ENCODE data around the gene LYRM4. TPM values are rescaled to one million over a fixed set of nuclear protein-coding genes. Genes with fewer than 3 reads are reported as not detected.

LYRM4 gene
- polyA plus RNA-seq, 2 of the 4 experiments (the other 2 are of a cell fraction) = 25.6 to 43.3 TPM

DNA sequence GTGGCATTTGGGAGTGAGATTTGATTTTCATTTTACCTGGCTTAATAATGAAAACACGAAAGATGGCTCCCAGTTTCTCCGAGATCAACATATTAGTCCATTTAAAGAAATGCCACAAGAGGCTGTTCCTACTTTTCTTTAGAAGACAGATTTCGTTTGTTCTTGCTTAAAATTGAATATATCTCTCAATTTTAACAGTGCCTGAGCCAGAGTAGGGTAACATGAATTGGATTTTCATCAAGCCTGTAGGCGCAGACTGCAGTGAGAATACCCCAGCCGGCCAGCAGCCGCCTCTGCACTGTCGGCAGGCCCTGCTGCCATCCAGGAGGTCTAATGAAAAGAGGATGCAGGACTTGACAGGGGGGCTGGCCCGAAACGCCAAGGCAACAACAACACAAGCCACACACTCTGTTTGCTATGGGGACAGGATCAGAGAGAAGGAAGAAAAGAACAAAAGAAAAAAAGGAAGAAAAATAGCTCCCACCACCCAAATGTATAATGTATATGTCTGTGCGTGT, 103.1 kb downstream of the LYRM4 start:
- Histone ChIP-seq H3K4me2 (no peak overlapping the region), H3K4me1 (no peaks in the 10 kb centered on the region), H3K27ac (no peak overlapping the region), H3K9me3 (no peaks in the 10 kb centered on the region), H3K4me3 (no peak overlapping the region)
- TF ChIP-seq ESRRA (IDR thresholded peaks at IDR 0.05; ENCODE audit: borderline replicate concordance, low read length) (no peak), PHF8 (IDR thresholded peaks at IDR 0.05; ENCODE audit: borderline replicate concordance, low read depth) (no peak)
- ATAC-seq (no peak), FAIRE-seq (no peak), DNase-seq (ENCODE audit: low read depth in 1 of 2, low spot score in 1 of 2) (no peak)
- ChIA-PET POLR2A (no interaction called here), CTCF (interaction anchor here (1.0 kb wide), 1 partner anchor 9 kb away, joined by 3 read pairs; no protein-coding TSS in a partner anchor)
- WGBS (ENCODE audit: missing lambda C conversion rate) = 84% methylated on average over 10 of the region's 10 CpGs

- no peak for TF ChIP-seq HEYL (CRISPR knock-in tag; IDR thresholded peaks at IDR 0.05)
- no peak for TF ChIP-seq PBX3 (IDR thresholded peaks at IDR 0.05)
- TF ChIP-seq ATOH8 (CRISPR knock-in tag; IDR thresholded peaks at IDR 0.05; ENCODE audit: low read depth) = no peak
- TF ChIP-seq BHLHE40 (IDR thresholded peaks at IDR 0.05; ENCODE audit: low read depth, low read length) = no peak
- TF ChIP-seq, protein P1, sequence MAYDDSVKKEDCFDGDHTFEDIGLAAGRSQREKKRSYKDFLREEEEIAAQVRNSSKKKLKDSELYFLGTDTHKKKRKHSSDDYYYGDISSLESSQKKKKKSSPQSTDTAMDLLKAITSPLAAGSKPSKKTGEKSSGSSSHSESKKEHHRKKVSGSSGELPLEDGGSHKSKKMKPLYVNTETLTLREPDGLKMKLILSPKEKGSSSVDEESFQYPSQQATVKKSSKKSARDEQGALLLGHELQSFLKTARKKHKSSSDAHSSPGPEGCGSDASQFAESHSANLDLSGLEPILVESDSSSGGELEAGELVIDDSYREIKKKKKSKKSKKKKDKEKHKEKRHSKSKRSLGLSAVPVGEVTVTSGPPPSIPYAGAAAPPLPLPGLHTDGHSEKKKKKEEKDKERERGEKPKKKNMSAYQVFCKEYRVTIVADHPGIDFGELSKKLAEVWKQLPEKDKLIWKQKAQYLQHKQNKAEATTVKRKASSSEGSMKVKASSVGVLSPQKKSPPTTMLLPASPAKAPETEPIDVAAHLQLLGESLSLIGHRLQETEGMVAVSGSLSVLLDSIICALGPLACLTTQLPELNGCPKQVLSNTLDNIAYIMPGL (CRISPR knock-in tag; IDR thresholded peaks at IDR 0.05; ENCODE audit: borderline replicate concordance) = no peak
- no peak for TF ChIP-seq NFE2L2 (conservative IDR thresholded peaks at IDR 0.05; ENCODE audit: low read length)
- no peak for TF ChIP-seq ZFP36 (IDR thresholded peaks at IDR 0.05; ENCODE audit: borderline replicate concordance, partially characterized antibody)
- no peak for TF ChIP-seq HES2 (IDR thresholded peaks at IDR 0.05)
- TF ChIP-seq HDAC2 (IDR thresholded peaks at IDR 0.05) = no peak
- TF ChIP-seq, protein P2, sequence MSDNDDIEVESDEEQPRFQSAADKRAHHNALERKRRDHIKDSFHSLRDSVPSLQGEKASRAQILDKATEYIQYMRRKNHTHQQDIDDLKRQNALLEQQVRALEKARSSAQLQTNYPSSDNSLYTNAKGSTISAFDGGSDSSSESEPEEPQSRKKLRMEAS (IDR thresholded peaks at IDR 0.05) = no peak
- TF ChIP-seq FOSL2 (IDR thresholded peaks at IDR 0.05) = no peak
- no peak for TF ChIP-seq FOSL2 (CRISPR knock-in tag; IDR thresholded peaks at IDR 0.05)
- TF ChIP-seq TP53 (CRISPR knock-in tag; IDR thresholded peaks at IDR 0.05) = no peak
- TF ChIP-seq MAFK (IDR thresholded peaks at IDR 0.05; ENCODE audit: partially characterized antibody) = no peak
- no peak for TF ChIP-seq RFX5 (IDR thresholded peaks at IDR 0.05)
- no peak for TF ChIP-seq CBX2 (IDR thresholded peaks at IDR 0.05; ENCODE audit: borderline replicate concordance, low read depth)
- ChIA-PET CTCF (interaction anchor here (1.3 kb wide), 1 partner anchor 13 kb away, joined by 6 read pairs; no protein-coding TSS in a partner anchor), POLR2A (no interaction called here)
- H3K27ac ChIP-seq = no peak overlapping the region
- ATAC-seq (no peak), DNase-seq (ENCODE audit: low read depth in 1 of 2, low spot score in 1 of 2) (no peak), FAIRE-seq (no peak)
- no peak overlapping the region for H3K4me2 ChIP-seq
- H3K9me3 ChIP-seq = no peaks in the 10 kb centered on the region
- WGBS (ENCODE audit: missing lambda C conversion rate) = 85% methylated on average over 5 of the region's 5 CpGs
- H3K4me1 ChIP-seq = peaks cover 4% of the 10 kb centered on the region; the same call in 1 of the 3 replicates
- no peak overlapping the region for H3K4me3 ChIP-seq
These were observed 104.1 kb downstream of the LYRM4 start for GRCh38 chr6:5156627-5157026.

DNA sequence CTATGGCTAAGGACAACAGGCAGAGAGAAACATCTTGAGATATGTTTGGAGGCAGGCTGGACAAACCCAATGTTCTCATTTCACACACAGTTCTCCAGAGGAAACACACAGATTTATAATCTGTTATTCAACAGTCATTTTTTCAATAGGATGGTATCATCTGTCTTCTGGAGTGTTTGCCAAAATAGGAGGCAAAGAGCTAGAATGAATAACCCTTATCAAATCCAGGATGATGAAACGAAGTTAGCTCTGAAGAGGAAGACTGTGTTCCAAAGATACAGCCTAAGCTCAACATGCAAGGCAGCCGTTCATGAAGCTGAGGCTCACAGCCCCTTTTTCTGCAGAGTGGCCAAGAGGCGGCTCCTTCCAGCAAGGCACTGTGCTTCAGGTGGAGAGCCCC, 104.8 kb downstream of the LYRM4 start:
- ATAC-seq (no peak), DNase-seq (ENCODE audit: low read depth in 1 of 2, low spot score in 1 of 2) (no peak), FAIRE-seq (no peak)
- TF ChIP-seq MAFK (IDR thresholded peaks at IDR 0.05; ENCODE audit: partially characterized antibody) (no peak), NPAS2 (CRISPR knock-in tag; IDR thresholded peaks at IDR 0.05; ENCODE audit: borderline replicate concordance) (no peak), TP53 (CRISPR knock-in tag; IDR thresholded peaks at IDR 0.05) (no peak), EHMT2 (IDR thresholded peaks at IDR 0.05; ENCODE audit: low read depth) (no peak), NFE2L2 (conservative IDR thresholded peaks at IDR 0.05; ENCODE audit: low read length) (no peak), RNF2 (IDR thresholded peaks at IDR 0.05; ENCODE audit: borderline replicate concordance, low read depth) (no peak), ZC3H11A (IDR thresholded peaks at IDR 0.05) (no peak), HDAC2 (IDR thresholded peaks at IDR 0.05) (no peak), SMC3 (IDR thresholded peaks at IDR 0.05) (no peak), CEBPB (IDR thresholded peaks at IDR 0.05) (no peak), RARB (CRISPR knock-in tag; IDR thresholded peaks at IDR 0.05) (no peak), POLR2A (IDR thresholded peaks at IDR 0.05; ENCODE audit: low read length) (no peak), GATA3 (IDR thresholded peaks at IDR 0.05; ENCODE audit: borderline replicate concordance) (no peak), TFCP2L1 (CRISPR knock-in tag; IDR thresholded peaks at IDR 0.05) (no peak), EHF (CRISPR knock-in tag; IDR thresholded peaks at IDR 0.05) (no peak), ESRRA (IDR thresholded peaks at IDR 0.05; ENCODE audit: borderline replicate concordance, low read length) (no peak)
- TF ChIP-seq, protein P2 (IDR thresholded peaks at IDR 0.05) = no peak
- WGBS (ENCODE audit: missing lambda C conversion rate) = 83% methylated on average over 3 of the region's 3 CpGs
- peaks cover 4% of the 10 kb centered on the region; the same call in 1 of the 3 replicates for H3K4me1 ChIP-seq
- H3K9me3 ChIP-seq = no peaks in the 10 kb centered on the region
- CTCF ChIA-PET = interaction anchor here (1.3 kb wide), 1 partner anchor 12 kb away, joined by 6 read pairs; no protein-coding TSS in a partner anchor
- no peak overlapping the region for H3K4me2 ChIP-seq
- no peak overlapping the region for H3K4me3 ChIP-seq
- no peak overlapping the region for H3K27ac ChIP-seq
- POLR2A ChIA-PET = no interaction called here

Measured in A549 (cell line).